Measurements from ENCODE around the gene SETBP1. TPM values are rescaled to one million over a fixed set of nuclear protein-coding genes. Genes with fewer than 3 reads are reported as not detected.

The SETBP1 gene
- total and polyA plus RNA-seq, 2 of the 8 experiments (the other 6 are each of a cell fraction or from before 2014, with no cell fraction given): 2.0 to 6.5 TPM

- Histone ChIP-seq H3K4me3 (ENCODE audit: extremely low read depth in 1 of 4, insufficient read depth in 2 of 4, low read depth in 3 of 4, low read length in 4 of 4) (no peak overlapping the region), H2BK12ac (ENCODE audit: low read depth, low read length) (no peak overlapping the region), H2BK120ac (replicated peaks; ENCODE audit: low read depth, low read length) (no peak overlapping the region), H2BK15ac (ENCODE audit: low read length) (no peak overlapping the region), H2AFZ (ENCODE audit: low read length) (no peak overlapping the region), H3K79me2 (ENCODE audit: control insufficient read depth in 1 of 2, insufficient read depth in 2 of 2, low read length in 2 of 2) (peaks cover 0 to 10% of the 10 kb centered on the region in 2 experiments; a peak in 1 of 4 replicates), H3K36me3 (ENCODE audit: control insufficient read depth in 2 of 4, insufficient read depth in 4 of 4, low read length in 3 of 4) (no peaks in the 10 kb centered on the region), H3K4me2 (ENCODE audit: insufficient read depth in 1 of 2, low read depth in 2 of 2, low read length in 2 of 2) (no peak overlapping the region), H3K23me2 (ENCODE audit: low read depth, low read length) (no peaks in the 10 kb centered on the region), H3K14ac (ENCODE audit: insufficient read length) (no peak overlapping the region), H3K56ac (replicated peaks; ENCODE audit: insufficient read length, low read depth, low read length) (no peak overlapping the region), H4K91ac (replicated peaks; ENCODE audit: insufficient read length, low read length) (no peak overlapping the region), H3K4ac (replicated peaks; ENCODE audit: insufficient read length, low read depth, low read length) (no peak overlapping the region), H2BK20ac (ENCODE audit: low read length) (no peak overlapping the region), H4K8ac (ENCODE audit: extremely low read depth, insufficient read depth, low read length) (no peak overlapping the region), H3K4me1 (replicated peaks in 1 of 4; ENCODE audit: control insufficient read depth in 3 of 4, insufficient read depth in 4 of 4, low read length in 3 of 4) (peaks cover 0 to 2% (median 0%) of the 10 kb centered on the region in 4 experiments; a peak in 2 of 7 replicates), H4K5ac (ENCODE audit: insufficient read length, low read depth, low read length) (no peak overlapping the region), H3K27ac (ENCODE audit: low read depth, low read length) (no peak overlapping the region), H3K79me1 (ENCODE audit: low read depth, low read length) (no peaks in the 10 kb centered on the region; the same call in 1 of the 2 replicates), H2BK5ac (ENCODE audit: low read depth, low read length) (no peak overlapping the region), H3K18ac (ENCODE audit: extremely low read depth, low read length) (no peak overlapping the region), H3K27me3 (replicated peaks in 1 of 4; ENCODE audit: control insufficient read depth in 3 of 4, extremely low read depth in 1 of 4, insufficient read depth in 3 of 4, low read length in 3 of 4) (no peaks in the 10 kb centered on the region), H3K9me3 (ENCODE audit: insufficient read depth in 2 of 2, low read depth in 1 of 2, low read length in 1 of 2) (no peaks in the 10 kb centered on the region), H3K23ac (ENCODE audit: insufficient read length) (no peak overlapping the region), H4K20me1 (replicated peaks in 1 of 2; ENCODE audit: control insufficient read depth in 1 of 2, insufficient read depth in 2 of 2, low read length in 2 of 2) (no peaks in the 10 kb centered on the region), H2AK5ac (ENCODE audit: low read depth, low read length) (no peak overlapping the region), H3K9ac (replicated peaks in 1 of 4; ENCODE audit: extremely low read depth in 1 of 4, low read depth in 3 of 4, low read length in 3 of 4) (no peak overlapping the region)
- FAIRE-seq (no peak), DNase-seq (ENCODE audit: low read depth in 1 of 2, low spot score in 2 of 2) (no peak)
- 89% methylated on average over 4 of the region's 4 CpGs; no CpG with 5 or more reads in 1 of the 2 experiments for WGBS, 2 experiments (ENCODE audit: extremely low coverage in 1 of 2, insufficient coverage in 1 of 2, insufficient read length in 1 of 2, insufficient replicate concordance in 2 of 2, low coverage in 1 of 2, low lambda C conversion rate in 2 of 2, missing lambda C conversion rate in 1 of 2)
- ChIA-PET POLR2A (ENCODE audit: partially characterized antibody) (no interaction called here), CTCF (ENCODE audit: partially characterized antibody) (interaction anchor here (0.7 kb wide), 1 partner anchor 9 kb away, joined by 3 read pairs; no protein-coding TSS in a partner anchor)
- TF ChIP-seq NANOG (IDR thresholded peaks at IDR 0.05; ENCODE audit: insufficient read depth, low read depth, low read length, poor library complexity, severe bottlenecking): no peak
- no peak for TF ChIP-seq CBX5 (IDR thresholded peaks at IDR 0.05; ENCODE audit: low read depth, low read length)
- no peak for TF ChIP-seq TBP (IDR thresholded peaks at IDR 0.05; ENCODE audit: low read depth, low read length)
- TF ChIP-seq RBBP5 (IDR thresholded peaks at IDR 0.05; ENCODE audit: borderline replicate concordance, low read depth, low read length): no peak
- TF ChIP-seq MAFK (IDR thresholded peaks at IDR 0.05; ENCODE audit: low read depth, low read length): no peak
- no peak for TF ChIP-seq YY1 (IDR thresholded peaks at IDR 0.05; ENCODE audit: low read depth, low read length)
- no peak for TF ChIP-seq EGR1 (IDR thresholded peaks at IDR 0.05; ENCODE audit: borderline replicate concordance, low read depth, low read length)
These were observed 10.6 kb downstream of the SETBP1 start for GRCh38 chr18:44691148-44691925.

Measured in H1 (cell line).